HTR-8/SVneo (cell line): ENCODE data around the gene TACC2.

ENCODE experiments used
- DNase-seq: peaks from one replicate; pipeline ENCODE4 v3.0.0; 2011; ENCODE audit warnings: low spot score, mixed read lengths; ENCODE audit not compliant: insufficient read length
- FAIRE-seq: peaks from 2 replicates; lab custom pipeline; 2011; peaks lifted over from hg19 to GRCh38; lab: Jason Lieb, UNC

The TACC2 gene

DNA sequence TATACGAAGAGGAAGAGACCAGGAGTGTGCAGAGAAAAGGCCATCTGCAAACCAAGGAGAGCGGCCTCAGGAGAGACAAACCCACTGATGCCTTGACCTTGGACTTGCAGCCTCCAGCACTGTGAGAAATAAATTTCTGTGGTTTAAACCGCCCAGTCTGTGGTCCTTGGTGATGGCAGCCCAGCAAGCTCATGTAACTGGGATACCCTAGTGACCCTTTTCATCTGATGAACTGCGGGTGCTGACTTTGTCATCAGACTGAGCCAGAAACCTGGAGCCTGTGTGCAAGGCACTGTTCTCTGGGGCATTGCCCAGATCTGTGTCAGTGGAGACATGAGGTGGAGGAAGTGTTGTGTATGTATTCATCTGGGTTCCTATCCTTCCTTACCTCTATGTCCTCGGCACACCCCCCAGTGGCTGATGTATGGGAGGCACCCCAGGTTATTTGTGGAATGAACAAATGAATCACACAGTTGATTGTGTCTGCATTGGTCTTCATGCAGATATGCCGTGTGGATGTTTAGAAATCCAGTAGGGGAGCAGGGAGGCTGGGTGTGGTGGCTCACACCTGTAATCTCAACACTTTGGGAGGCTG lies 217.6 kb downstream of the TACC2 start:
- DNase-seq = peak; percentile 15
- no peak for FAIRE-seq

DNA sequence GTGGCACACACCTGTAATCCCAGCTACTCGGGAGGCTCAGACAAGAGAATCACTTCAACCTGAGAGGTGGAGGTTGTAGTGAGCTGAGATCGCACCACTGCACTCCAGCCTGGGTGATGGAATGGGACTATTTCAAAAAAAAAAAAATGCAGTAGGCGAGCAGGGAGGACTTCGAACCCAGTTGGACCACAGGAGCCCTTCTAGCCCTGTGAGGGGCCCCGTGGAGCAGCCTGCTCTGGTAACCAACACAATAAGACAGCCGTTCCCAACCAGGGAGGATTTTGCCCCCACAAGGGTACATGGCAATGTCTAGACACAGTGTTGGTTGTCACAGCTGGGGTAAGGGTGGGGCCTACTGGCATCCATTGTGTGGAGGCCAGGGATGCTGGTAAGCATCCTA lies 218.2 kb downstream of the TACC2 start:
- no peak for FAIRE-seq
- no peak for DNase-seq

DNA sequence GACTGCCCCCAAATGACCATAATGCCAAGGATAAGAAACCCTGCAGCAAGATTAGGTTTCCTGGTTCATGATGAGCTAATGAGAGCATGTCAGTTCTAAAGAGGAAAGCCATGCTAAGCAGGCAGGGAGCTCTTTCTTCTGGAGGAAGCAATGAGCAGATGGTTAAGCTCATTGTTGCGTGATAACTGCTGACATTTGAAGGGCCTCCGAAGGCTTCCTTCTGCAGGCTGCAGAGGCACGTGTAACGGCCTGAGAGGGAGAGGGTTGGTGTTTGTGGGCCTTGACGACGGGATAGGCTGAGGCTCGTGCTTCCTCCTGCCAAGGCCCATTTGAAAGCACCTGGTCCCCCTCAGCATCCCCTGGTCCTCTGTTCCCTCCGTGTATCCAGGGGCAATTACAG lies 218.6 kb downstream of the TACC2 start:
- DNase-seq (no peak), FAIRE-seq (no peak)

DNA sequence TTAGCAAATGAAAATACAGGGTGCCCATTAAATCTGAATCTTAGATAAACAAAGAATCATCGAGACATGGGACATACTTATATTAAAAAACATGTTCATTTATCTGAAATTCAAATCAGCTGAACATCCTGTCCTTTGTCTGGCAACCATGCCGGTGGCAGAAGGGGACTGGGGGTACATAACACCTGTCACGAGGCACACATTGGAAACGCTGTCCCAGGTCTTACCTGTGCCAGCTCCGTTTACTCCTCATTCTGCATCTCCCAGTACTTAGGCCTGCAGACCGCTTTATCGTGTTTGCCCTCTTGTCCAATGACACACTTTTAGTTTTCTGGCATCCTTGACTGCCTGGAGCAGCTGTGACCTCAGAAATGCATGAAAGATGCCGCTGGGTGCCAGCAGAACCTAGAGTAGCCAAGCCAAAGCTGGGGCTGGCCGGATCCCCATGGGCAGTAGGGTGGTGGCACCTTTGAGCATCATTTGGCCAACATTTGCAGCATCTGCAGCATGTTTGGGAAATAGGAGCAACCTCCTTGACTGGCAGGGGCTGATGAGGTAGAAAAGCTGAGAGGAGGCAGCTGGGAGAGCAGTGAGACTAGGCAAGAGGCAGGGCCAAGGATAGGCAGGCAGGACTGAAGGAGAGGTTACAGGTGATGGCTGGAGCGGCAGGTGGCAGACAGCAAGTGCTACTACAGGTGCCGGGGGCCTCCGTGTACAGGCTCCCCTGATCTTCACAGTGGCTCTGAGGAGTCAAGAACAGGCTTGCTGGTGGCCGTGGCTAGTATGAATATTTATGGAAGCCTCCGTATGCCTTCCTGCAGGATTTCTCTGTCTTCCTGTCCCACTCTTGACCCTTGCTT lies 219.8 kb downstream of the TACC2 start:
- FAIRE-seq = no peak
- DNase-seq = no peak

DNA sequence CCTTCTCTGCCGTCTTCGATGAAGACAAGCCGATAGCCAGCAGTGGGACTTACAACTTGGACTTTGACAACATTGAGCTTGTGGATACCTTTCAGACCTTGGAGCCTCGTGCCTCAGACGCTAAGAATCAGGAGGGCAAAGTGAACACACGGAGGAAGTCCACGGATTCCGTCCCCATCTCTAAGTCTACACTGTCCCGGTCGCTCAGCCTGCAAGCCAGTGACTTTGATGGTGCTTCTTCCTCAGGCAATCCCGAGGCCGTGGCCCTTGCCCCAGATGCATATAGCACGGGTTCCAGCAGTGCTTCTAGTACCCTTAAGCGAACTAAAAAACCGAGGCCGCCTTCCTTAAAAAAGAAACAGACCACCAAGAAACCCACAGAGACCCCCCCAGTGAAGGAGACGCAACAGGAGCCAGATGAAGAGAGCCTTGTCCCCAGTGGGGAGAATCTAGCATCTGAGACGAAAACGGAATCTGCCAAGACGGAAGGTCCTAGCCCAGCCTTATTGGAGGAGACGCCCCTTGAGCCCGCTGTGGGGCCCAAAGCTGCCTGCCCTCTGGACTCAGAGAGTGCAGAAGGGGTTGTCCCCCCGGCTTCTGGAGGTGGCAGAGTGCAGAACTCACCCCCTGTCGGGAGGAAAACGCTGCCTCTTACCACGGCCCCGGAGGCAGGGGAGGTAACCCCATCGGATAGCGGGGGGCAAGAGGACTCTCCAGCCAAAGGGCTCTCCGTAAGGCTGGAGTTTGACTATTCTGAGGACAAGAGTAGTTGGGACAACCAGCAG lies 221.7 kb downstream of the TACC2 start:
- DNase-seq (no peak), FAIRE-seq (no peak)

DNA sequence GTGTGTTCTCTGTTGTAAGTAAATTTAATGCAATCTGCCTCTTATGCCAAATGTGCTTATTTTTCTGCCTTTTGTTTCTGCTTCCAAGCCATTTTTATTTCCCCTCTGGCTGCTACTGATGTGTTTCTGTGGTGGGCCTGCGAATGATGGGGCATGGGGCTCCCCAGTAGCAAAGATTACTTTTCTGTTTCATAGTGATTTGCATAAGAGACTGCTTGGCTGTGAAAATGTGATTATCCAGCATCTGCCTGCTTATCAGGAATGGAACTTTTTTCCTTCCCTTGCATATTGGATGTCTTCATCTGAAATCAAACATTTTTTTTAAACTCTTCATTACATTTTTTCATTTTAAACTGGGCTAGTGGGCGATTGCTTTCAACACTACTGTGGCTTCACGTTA lies 224.4 kb downstream of the TACC2 start:
- DNase-seq (no peak), FAIRE-seq (no peak)

DNA sequence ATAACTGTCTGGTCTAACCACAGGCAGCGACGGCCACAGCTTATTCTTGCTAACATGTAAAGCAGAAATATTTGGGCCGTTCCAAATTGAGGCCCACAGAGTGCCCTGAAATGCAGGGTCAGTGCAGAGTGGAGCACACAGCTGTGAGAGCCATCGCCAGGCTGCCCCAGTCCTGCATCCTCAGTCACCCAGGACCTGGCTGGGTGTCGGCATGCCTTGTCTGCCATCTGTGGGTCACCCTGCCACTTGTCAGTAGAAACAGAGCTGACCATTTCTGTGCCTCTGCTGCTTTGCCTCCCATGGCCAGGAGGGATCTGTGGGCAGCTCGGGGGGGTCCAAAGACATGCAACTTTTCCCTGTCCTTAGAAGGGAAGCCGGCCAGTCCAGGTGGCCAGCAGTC lies 224.8 kb downstream of the TACC2 start:
- DNase-seq (no peak), FAIRE-seq (no peak)

DNA sequence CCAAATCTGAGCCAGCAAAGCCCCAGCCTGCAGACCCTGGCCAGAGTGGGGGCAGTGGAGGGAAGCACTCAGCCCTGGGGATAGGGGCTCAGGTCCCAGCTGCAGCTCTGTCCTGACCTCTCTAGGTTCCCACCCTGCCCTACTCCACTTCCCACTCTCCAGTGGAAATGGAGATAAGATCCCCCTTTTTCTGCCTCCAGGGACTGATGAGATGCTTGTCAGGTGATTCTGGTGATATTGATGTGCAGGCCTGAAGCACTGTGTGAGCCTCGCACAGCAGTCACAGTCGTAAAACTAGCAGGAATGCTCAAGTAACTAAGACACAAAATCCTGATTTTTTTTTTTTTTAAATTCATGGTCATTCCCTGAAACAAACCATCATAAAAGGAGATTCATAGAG lies 227.1 kb downstream of the TACC2 start:
- FAIRE-seq = no peak
- no peak for DNase-seq

DNA sequence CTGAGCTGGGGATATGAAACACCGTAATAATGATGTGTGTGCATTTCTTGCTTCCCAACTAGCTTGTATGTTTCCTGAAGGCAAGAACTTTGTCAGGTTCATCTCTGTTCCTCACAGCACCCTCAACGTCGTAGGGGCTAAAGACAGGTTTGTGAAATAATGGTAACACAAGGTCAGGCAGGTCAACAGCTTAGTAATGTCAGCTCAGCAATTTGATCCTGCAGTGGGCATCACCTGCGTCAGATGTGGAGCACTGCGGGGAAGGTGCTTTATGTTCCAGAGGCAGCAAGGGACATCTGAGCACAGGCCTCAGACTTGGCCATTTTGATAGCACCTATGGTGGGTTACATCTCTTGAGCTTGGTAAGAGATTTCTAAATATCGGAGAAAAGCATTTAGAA lies 230.4 kb downstream of the TACC2 start:
- FAIRE-seq (no peak), DNase-seq (no peak)

DNA sequence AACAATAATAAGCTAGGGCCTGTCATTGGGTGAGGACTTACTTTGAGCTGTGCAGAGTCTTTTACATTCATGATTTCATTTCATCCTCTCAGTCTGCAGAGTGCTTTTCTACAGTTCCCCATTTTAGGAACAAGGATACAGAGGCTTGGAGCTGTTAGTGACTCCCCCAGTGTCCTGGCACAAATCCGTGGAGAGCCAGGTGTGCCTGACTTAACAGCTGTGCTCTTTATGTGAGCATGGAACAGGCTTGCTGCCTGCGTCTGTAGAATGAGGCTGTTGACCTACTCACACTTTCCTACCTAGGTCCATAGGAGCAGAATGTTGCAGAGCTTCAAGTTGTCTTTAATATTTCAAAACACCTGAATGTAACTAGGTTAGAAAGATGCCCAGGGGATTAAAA lies 231.8 kb downstream of the TACC2 start:
- FAIRE-seq (no peak), DNase-seq (no peak)

DNA sequence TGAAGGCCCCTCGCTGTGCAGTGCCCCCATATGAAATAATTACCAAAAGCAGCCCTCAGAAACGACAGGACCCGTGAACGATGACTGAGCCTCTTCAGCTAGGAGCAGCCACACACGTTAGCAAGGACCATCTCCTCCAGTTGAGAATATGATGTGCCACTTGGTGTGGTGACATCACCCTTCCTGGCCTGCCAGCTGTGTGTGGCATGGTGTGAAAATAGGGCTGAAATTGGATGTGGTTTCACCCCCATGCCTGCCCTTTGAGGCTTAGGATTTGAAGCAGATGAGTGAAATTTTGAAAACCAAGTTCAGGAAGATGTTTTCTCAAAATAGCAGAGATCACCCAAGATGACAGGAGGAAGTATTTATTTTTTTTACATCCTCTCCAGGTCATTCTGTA lies 233.0 kb downstream of the TACC2 start:
- DNase-seq (no peak), FAIRE-seq (no peak)

DNA sequence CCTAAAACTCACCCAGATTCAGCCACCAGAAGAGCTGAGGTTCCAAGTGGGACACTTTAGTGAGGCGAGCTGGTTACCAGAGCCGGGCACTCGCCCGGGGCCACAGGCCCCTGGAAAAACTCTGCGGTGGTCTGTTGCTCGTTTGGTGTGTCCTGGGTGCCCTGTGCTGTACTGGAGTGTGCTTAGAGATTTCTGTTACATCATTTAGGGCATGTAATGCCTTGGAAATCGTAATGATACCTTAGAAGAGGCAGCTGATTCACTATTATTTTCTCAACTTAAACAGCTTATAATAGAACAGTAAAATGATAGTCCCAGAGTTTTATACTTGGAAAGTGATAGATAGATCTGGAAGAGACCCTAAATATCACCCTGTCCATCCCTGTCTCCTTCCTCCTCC lies 233.7 kb downstream of the TACC2 start:
- DNase-seq = no peak
- FAIRE-seq = no peak

DNA sequence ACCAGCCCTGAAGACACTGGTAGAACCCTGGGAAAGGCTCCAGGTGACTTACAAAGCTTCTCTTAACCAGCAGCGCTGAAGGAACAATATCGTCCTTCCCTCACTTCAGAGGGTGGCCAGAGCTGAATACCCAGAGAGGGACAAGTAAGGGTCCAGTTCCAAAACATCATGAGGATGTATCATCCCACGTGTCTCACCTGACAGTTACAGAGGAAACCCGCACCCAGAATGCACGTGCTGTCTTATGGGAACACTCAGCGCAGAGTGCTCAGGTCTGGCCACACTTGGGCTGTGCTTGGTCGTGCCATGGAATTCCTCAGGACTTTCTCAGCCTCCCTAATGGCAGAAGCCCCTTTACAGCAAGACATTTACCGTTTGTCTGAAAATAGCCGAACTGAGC lies 235.2 kb downstream of the TACC2 start:
- FAIRE-seq (no peak), DNase-seq (no peak)

DNA sequence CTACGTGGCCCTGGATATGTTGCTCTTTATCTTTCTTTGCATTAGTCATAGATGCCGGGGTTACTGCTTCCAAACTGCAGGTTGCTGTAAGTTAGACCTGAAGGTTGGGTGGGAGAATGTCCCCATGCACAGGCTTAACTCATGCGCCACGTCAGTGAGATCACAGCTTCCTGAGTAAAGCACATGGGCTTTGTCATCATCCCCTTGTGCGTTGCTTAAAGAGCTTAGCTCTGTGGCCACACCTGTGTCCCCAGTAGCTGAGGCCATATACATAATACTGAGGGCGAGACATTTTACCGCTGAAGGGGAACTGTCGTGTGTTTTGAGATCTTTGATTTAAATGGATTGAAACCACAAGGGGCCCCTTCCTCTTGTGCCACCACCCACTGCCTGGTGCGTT lies 236.4 kb downstream of the TACC2 start:
- FAIRE-seq (no peak), DNase-seq (no peak)

DNA sequence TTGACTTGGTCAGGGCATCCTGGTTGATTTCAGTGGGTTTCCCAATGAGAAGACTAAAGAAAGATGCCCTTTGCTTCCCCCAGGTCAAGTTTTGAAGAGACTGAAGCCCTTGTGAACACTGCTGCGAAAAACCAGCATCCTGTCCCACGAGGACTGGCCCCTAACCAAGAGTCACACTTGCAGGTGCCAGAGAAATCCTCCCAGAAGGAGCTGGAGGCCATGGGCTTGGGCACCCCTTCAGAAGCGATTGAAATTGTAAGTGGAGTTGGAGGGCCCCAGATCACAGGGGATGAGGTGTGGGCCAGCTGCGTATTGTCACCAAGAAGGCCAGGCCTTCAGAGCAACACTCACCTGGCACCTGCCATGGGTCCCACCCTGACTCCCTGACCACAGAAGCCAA lies 238.8 kb downstream of the TACC2 start:
- DNase-seq = no peak
- no peak for FAIRE-seq

DNA sequence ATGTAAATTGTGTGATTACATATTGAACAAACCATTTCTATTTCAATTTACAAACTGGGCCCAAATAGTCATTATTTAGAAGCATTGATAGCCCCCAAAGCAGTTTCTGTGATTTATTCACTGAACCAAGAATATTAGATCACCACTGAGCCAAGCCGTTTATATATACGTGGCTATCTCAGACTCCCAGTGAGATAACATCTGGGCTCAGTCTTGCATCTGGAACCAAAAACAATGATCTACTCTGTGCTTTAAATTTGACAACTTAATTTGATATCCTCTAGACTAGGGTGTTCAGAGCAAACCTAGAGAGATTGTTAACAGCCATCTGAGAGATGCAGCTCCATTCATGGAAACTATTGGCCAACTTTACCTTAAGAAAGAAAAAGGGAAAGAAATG lies 240.7 kb downstream of the TACC2 start:
- DNase-seq (no peak), FAIRE-seq (no peak)

DNA sequence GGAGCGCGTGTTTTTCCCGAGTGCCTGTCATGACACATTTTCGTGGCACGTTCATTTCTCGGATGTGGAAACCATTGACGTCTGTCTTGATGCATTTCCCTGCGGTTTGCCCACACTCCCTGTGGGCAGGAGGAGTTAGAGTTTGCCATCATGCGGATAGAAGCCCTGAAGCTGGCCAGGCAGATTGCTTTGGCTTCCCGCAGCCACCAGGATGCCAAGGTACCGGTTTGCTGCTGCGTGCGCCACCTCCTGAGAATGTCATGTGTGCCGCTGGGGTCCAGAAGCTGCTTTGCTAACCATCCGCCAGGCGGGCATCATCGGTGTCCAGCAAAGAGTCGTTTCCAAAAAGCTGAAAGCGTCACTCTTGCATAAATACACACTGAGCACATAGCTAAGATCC lies 241.3 kb downstream of the TACC2 start:
- DNase-seq (no peak), FAIRE-seq (no peak)

DNA sequence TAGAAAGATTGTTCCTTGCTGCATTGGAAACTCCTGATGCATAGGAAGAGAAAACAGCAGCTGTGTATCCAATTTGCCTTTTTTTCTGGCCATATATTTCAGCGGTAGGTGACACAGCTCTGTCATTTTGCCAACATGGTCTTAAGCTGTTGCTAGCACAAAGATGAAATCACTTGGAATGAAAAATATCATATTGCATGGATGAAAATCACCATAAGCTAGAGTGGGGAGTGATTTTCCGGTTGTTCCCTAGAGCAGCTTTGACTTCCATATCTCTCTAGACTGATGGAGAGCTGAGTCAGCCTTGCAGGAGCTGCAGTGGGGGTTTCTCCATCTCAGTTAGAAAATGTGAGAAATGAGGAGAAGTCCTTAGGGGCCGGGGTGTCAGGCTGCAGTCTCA lies 243.8 kb downstream of the TACC2 start:
- no peak for FAIRE-seq

DNA sequence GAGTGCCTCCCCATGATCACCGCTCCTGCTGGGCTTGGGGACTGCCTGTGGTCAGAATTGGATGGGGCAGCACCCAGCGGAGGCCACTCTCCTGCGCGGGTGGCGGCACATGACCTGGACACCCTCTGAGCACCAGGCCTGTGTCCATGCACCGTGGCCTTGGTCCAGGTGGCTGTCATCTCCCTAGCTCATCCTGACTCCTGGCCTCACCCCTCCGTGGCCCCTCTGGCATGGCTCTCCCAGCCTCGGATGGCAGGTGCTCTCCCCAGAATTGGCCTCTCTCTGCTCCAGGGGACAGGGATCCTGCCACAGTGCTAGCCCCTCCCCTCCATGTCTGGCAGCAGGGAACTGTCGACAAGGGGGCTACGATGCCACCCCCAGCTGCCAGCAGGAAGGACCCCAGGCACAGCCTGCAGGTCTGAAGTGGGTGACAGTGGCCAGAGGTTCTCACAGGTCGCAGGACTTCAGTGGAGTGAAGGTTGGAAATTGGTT lies 244.9 kb downstream of the TACC2 start:
- FAIRE-seq (no peak), DNase-seq (no peak)

More for the DNA sequence above, 243.8 kb downstream of the TACC2 start:
- no peak for DNase-seq

DNA sequence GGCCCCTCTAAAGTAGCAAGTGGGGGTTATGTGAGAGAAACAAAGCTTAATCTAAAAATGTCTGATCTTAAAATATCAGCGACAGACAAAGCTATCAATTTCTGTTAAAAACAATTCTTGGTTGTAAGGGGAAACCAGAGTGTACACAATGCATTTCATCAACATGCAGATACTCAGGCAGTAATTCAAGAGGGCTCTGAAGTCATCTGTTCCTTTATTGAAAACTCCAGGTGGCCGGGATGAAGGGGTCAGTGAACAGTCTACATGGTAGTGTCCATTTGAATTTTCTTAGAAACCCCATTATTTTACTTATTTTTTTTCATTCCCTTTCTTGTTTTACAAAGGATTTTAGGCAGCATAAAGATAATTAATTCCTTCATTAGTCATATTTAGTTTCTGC lies 245.5 kb downstream of the TACC2 start:
- no peak for FAIRE-seq

DNA sequence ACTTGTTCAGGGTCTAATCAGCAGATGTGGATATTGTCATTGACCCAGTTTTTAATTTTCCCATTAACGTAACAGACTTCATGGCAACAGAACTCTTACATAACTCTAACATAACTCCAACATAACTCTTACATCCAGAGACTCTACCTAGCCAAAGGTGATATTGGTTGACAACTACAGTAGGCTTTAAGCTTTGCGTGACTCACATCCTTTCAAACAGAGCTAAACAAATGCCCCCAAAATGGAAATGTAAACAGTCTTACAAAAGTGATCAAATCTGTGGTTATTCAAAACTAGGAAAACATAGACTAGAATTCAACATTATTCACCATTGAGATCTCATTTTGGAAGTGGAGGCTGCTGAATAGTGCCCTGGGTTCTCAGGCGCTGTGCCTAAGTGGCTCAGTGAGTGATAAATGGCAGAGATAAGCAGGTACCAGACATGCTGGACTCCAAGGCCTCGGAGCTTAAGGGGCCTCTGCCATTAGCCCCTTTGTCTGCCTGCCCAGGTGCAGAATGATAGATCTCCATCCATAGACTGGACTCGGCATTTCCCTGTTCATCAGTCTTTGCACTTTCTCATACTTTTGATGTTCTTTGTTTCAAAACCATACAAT lies 247.8 kb downstream of the TACC2 start:
- DNase-seq (no peak), FAIRE-seq (no peak)

More for the DNA sequence above, 245.5 kb downstream of the TACC2 start:
- no peak for DNase-seq
